Raji (cell line): ENCODE measurements around the gene RNF212B.
A peak's percentile ranks its signal among the peaks of the same experiment; 100 is the strongest.

Experiments
- POLR2A ChIP-seq: IDR thresholded peaks from 2 replicates; pipeline ENCODE4 v1.6.1; 2011; ENCODE audit warnings: low read depth, low read length, control low read depth; ENCODE audit not compliant: insufficient read depth

Gene RNF212B

DNA sequence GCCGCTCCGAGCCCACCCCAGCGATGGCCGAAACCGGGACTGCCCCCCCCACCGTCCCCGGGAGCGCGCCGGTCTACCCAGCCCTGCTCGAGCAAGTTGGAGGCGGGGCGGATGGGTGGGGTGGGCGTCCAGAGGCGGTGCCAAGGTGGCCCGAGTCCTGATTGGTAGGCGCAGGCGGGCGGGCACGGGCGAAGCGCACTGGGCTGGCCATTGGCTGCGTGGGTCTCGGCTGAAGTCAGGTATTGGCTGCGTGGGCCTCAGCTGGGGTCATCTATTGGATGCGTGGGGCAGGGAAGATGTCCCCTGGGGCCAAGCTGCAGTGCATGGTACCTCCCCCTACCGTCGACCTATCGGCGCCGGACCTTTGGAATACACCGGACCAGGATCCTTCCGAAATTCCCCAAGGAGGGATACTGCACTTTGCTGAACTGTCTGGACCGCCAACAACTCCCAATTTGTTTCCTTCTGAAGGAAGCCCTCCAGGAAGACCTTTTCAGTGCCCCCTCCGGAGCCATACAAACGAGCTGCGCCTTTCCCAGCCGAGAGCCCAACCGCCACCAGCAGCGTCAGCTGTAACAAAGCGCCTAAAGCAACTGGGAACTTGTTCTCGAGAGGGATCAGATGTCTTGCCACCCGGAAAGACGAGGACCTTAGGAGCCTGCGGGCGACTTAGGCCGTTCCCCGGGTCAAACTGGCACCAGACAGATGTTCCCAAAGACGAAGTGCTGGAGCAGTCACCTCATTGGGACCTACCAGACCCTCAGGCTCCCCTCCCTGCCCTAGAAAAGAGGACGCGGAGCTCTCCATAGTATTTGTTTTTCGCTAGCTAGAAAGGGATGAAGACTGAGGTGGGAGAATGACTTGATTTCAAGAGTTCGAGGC lies 48.5 kb downstream of the RNF212B start, which contains the start of gene HOMEZ:
HOMEZ (minus strand) TSS at position 113 of the 882 bp plus-strand sequence. CDS start 180 bp downstream, outside the sequence.
- TF ChIP-seq POLR2A: peak; percentile 69; the same call in 1 of the 2 replicates

DNA sequence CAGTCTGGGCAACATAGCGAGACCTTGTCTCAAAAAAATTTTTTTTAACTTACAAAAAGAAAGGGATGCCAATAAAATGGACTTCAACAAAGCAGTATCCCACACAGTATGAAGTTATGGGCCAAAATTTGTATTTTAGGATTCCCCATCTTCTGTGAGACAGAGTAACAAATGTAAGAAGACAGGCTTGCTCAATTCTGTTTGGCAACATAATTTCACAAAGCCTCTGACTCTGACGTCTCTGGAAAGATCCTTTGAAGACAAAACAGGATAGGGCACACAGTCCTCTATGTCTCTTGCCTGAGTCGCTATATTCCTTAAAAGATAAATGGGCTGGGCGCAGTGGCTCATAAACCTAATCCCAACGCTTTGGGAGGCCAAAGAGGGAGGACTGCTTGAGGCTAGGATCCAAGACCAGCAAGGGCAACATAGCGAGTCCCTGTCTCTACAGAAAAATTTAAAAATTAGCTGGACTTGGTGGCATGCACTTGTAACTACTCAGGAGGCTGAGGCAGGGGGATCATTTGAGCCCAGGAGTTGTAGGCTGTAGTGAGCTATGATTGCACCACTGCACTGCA lies 49.3 kb downstream of the RNF212B start:
- no peak for TF ChIP-seq POLR2A

DNA sequence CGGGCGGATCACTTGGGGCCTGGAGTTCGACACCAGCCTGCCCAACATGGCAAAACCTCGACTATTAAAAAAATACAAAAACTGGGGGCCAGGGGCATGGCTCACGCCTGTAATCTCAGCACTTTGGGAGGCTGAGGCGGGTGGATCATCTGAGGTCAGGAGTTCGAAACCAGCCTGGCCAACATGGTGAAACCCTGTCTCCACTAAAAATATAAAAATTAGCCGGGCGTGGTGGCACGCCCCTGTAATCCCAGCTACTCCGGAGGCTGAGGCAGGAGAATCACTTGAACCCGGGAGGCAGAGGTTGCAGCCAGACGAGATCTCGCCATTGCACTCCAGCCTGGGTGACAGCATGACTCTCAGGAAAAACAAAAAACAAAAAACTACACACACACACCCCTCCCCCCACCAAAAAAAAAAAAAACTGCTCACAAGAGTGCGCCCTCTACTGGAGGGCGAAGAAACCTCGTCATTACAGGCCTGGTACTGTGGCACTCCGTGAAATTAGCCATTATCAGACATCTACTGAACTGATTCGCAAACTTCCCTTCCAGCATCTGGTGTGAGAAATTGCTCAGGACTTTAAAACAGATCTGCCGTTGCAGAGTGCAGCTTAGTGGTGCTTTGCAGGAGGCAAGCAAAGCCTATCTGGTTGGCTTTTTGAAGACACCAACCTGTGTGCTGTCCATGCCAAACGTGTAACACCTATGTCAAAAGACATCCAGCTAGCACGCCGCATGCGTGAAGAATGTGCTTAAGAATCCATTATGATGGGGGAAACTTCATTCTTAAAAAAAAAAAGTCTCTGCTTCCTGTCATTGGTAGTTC lies 57.2 kb downstream of the RNF212B start:
- peak; percentile 35; the same call in 1 of the 2 replicates for TF ChIP-seq POLR2A

DNA sequence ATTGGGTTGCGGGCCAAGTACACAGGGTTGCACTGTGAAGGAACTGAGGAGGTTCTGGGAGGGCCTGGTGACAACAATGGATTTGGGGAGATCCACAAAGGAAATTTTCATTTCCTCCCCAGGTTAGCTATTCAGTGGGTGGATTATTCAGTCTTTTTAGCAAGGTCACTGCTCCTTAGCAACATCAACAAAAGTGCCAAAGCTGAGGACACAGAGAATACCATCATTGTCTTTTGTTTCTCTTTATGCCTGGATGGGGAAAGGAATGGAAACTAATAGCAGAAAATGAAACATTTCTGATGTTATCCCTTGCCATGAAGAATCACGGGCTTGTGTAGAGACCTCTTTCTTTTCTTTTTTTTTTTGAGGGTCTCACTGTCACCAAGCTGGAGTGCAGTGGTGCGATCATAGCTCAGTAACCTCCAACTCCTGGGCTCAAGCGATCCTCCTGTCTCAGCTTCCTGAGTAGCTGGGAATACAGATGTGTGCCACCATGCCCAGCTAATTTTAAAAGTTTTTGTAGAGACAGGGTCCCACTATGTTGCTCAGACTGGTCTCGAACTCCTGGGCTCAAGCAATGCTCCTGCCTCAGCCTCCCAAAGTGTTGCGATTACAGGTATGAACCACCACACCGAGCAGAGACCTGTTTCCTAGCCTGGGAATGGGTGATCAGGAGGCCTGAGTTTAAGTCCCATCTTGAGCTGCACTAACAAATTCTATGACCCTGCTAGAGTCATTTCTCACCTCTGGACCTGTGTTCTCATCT lies 58.5 kb downstream of the RNF212B start:
- TF ChIP-seq POLR2A: no peak

DNA sequence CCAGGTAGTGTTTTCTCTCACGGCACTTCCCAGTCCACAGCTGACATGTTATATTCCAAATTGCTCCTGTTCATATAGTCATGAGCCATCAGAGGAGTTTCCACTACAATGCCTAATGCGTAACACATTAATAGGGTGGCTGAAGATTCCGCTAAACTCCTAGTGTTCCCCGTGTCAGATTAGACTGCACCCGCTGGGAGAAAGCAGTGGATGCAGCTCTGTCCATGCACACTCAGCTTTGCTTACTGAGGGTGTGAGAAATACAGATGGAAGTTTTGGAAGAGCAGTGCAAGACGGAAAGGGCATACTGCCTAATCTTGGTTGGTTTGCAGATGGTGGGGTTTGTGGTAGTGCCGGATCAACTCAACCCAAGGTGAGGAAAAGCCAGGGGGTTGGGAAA lies 59.4 kb downstream of the RNF212B start:
- TF ChIP-seq POLR2A: no peak

DNA sequence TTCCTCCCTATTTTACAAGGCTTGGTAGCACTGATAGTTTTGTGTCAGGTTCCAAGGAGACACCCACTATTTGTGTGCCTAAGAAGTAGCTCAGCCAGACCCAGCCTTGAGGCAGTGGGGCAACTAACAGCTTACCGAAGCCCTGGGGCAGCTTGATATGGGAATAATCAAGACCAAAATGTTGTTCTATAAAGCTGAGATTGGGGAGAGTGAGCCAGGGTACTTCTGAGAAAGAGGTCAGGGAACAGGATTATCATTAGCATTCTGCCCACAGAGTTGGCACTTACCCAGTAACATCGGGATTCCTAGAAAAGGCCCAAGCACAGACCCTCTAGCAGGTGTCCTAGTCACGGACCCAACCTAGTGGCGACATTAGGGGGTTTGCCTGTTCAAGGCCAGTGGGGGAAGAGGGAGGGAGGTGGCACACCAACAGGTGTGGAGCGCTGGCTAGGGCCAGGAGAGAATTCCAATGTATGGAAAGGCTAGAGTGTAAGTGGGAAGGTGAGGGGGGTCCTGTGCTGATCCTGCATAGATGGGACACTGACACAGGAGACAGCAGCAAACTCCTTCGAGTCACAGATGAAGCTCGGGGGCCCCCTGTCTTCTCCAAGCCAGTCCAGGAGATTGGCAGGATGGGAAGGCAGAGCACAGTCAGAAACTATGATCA lies 60.0 kb downstream of the RNF212B start:
- no peak for TF ChIP-seq POLR2A

DNA sequence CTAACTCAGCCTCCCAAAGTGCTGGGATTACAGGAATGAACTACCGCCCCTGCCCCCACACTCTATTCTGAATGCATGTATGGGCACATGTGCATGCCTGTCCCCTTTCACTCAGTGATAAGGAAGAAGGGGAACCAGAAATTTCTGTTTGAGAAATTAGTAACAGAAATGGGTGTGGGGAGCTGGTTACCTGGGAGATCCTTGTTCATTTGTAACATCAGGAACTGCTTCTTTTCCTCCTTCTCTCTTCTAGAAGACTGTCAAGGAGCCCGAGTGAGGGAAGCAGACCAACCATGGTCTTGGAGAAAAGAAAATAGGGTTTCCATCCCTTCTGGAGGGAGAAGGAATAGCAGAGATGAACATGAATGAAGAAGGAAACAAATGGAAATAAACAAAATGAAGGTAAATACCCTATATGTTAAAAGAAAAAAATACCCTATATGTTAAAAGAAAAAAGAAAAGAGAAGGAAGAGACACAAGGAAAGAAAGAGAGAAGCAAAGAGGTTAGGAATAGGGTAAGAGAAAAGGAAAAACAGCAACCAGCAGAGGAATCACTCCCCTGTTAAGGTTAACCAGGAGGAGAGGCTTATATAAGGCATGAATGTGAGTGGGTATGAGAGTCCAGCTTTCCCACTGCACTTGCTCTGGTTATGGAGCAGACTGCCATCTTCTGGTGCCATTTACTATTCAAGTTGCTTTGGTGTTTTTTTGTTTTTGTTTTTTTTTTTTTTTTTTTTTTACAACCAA lies 61.6 kb downstream of the RNF212B start:
- TF ChIP-seq POLR2A: no peak

DNA sequence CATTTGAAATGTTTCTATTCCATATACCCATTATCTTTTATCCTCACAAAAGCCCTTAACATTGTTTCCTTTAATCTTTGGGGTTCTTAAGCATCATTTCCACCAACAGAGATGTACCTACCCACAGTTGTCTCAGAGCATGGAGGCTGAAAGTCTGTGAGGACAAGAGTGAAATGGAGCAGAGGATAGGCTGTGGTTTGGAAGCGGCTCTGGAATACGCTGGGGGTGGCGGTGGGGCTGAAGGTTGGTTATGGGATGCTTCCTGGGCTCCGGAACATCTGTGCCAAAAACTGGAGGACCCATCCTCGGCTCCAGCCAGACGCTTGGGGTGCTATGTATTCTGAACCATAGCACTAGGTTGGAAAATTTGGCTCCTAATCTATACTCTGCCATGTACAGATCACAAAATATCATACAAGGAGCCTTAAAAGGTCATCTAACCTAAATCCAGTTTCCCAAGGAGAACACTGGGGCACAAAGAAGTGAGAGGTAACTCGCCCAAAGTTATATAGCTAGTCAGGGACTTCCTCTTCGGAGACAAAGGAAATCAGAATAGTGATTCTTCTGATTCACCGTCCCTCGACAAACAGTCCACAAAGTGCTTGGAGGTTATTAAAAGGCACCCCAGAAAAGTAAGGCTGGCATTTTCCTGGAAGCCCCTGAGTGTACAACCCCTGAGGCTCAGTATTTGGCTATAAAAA lies 62.4 kb downstream of the RNF212B start:
- TF ChIP-seq POLR2A: no peak

DNA sequence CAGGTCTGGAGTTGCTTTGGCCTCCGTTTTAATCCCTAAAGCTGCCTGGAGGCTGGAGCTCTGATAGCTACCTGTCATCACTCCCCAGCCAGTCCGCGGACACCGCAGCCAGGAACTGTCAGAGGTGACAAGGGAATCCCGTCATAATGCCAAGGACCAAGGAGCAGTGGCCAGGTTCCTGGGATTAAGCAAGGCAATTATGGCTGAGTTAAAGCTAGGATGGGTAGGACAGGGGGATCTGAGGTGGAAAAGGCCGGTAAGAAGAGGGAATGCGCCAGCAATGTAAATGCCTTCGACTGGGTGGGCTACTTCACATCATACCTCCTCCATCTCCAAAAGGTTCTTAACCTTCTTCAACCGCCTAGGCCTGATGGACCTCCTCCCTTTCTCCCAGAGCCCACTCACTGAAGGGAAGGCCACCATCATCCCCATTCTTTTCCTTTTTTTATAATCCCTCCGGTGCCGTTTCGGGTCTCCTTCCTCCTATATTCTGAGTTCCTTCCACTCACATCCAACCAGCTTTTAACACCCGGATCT lies 63.0 kb downstream of the RNF212B start:
- no peak for TF ChIP-seq POLR2A

DNA sequence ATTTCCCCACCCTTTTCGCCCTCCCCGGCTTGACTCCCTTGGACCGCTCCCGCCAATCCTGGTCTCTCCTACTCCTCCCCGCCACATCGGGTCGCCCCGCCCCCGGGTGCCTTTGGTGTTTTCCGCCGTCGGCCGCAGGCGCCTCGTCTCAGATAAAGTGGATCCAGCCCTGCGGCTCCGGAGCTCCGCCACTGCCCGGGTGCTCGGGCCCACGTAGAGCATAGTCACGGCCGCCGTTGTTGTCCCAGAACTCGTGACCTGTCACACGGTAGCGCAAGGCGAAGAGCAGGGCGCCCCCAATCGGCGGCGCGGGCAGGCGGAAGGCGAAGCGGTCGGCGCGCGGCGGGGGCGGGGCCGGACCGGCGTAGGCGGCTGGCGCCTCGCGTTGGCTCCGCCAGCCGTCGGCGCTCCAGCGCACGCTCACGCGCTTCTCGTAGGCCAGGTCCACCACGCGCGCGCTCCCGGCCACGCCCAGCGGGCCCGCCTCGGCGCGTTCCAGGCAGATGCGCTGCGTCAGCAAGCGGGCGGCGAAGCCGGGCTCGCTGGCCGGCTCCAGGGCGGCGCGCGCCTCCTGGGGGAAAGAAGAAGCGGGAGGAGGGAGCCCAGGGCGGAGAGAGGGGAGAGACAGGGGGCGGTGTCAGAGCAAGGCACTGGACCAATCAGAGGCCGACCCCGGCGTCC lies 63.7 kb downstream of the RNF212B start:
- no peak for TF ChIP-seq POLR2A

DNA sequence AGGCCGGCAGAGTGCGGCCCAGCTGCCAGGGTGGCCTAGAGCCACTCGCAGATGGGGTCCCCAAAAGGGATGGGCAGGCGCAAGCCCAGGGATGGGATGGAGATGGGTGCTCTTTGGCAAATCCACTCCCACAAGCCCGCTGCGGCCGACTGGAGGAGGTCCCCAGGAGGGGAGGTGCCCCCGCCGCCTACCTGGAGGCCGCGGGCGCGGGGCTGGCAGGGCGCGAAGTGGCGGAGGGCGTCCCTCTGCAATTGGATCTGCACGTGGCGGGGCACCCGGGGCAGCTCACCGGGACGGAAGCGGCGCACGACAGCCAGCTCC lies 64.2 kb downstream of the RNF212B start:
- TF ChIP-seq POLR2A: peak; percentile 91
